GM12878 (cell line): ENCODE results near the gene RPL3. TPM values are rescaled to one million over a fixed set of nuclear protein-coding genes. Genes with fewer than 3 reads are reported as not detected.

Source experiments
- ATAC-seq: fragments of 200-7000 bp; cut with Tn5 transposase; 3 replicates; pipeline ENCODE4 v1.9.1; 2020; ENCODE audit warnings: mild to moderate bottlenecking, moderate library complexity
- BruUV-seq: library from RNA; stranded (reverse); fragments of 400-500 nt; replicated peaks from 2 replicates; lab custom pipeline; 2021; lab: Mats Ljungman, UMichigan
- CTCF ChIA-PET: fragments of 300-600 bp; sonication (Branson Sonifier 250); formaldehyde crosslinking; extraction: SDS; loops from one replicate; lab custom pipeline; 2021; ENCODE audit warnings: inconsistent platforms; lab: Yijun Ruan, JAX
- POLR2A ChIA-PET: fragments of 350-600 bp; formaldehyde crosslinking; extraction: SDS; loops from one replicate; lab custom pipeline; 2021; ENCODE audit warnings: inconsistent platforms; lab: Charles Lee
- RAD21 ChIA-PET: fragments of 300-600 bp; sonication (Branson Sonifier 250); formaldehyde crosslinking; loops from one replicate; lab custom pipeline; 2023; ENCODE audit warnings: antibody characterized with exemption; ENCODE audit not compliant: unreplicated experiment; lab: Charles Lee
- SMC1A ChIA-PET: fragments of 300-600 bp; sonication (Branson Sonifier 250); formaldehyde crosslinking; loops from one replicate; lab custom pipeline; 2023; ENCODE audit not compliant: unreplicated experiment, uncharacterized antibody; lab: Charles Lee
- DNase-seq: peaks from one replicate; pipeline ENCODE4 v3.0.0-alpha.2; 2011; ENCODE audit warnings: low read depth, low spot score
- FAIRE-seq: peaks from 3 replicates; lab custom pipeline; 2011; peaks lifted over from hg19 to GRCh38; lab: Jason Lieb, UNC
- H2AFZ ChIP-seq: 2 replicates; pipeline ENCODE4 v1.6.0; 2011; ENCODE audit warnings: low read depth, low read length, control low read depth; ENCODE audit not compliant: control insufficient read depth
- H3K27ac ChIP-seq: 2 replicates; pipeline ENCODE4 v1.5.1; 2011; ENCODE audit warnings: control low read depth; ENCODE audit not compliant: control insufficient read depth, insufficient read depth
- H3K27me3 ChIP-seq, 2 experiments: replicated peaks in 1 of 2; 2 replicates each; pipeline versions ENCODE4 v1.6.0 to v1.6.1; 2011; ENCODE audit warnings: low read length in 1 of 2; ENCODE audit not compliant: control insufficient read depth in 2 of 2, insufficient read depth in 2 of 2
- H3K36me3 ChIP-seq, 2 experiments: 2 replicates each; pipeline ENCODE4 v1.5.1; 2011; ENCODE audit warnings: low read length in 1 of 2; ENCODE audit not compliant: control insufficient read depth in 2 of 2, insufficient read depth in 2 of 2
- H3K4me1 ChIP-seq: 2 replicates; pipeline ENCODE4 v1.6.1; 2011; ENCODE audit warnings: mild to moderate bottlenecking, low read length, moderate library complexity, mixed read lengths; ENCODE audit not compliant: control insufficient read depth, insufficient read depth
- H3K4me2 ChIP-seq: 2 replicates; pipeline ENCODE4 v1.6.0; 2011; ENCODE audit warnings: control low read depth; ENCODE audit not compliant: control insufficient read depth, insufficient read depth
- H3K4me3 ChIP-seq: fragments of 200-600 bp; sonication (generic); 2 replicates; pipeline ENCODE4 v1.5.1; 2016
- H3K79me2 ChIP-seq: 2 replicates; pipeline ENCODE4 v1.6.0; 2011; ENCODE audit warnings: low read length; ENCODE audit not compliant: control insufficient read depth, insufficient read depth
- H3K9ac ChIP-seq: 2 replicates; pipeline ENCODE4 v1.8.0; 2011; ENCODE audit warnings: low read length, control low read depth, mixed read lengths; ENCODE audit not compliant: control insufficient read depth, insufficient read depth
- H3K9me3 ChIP-seq: replicated peaks from 3 replicates; pipeline ENCODE4 v1.5.1; 2011; ENCODE audit warnings: mild to moderate bottlenecking, low read length; ENCODE audit not compliant: control insufficient read depth, insufficient read depth
- H4K20me1 ChIP-seq: 2 replicates; pipeline ENCODE4 v1.6.0; 2011; ENCODE audit not compliant: control insufficient read depth, insufficient read depth
- EP300 ChIP-seq, 2 experiments: fragments of 150-350 bp in 1 of 2; IDR thresholded peaks; 2 replicates each; pipeline ENCODE4 v1.6.1; 2011 to 2012; ENCODE audit warnings: low read depth in 2 of 2, low read length in 2 of 2, borderline replicate concordance in 1 of 2, improper control_type of control experiment in 1 of 2, inconsistent platforms in 1 of 2; ENCODE audit not compliant: control insufficient read depth in 1 of 2
- FOXK2 ChIP-seq: fragments of 450-650 bp; IDR thresholded peaks from 2 replicates; pipeline ENCODE4 v1.6.1; 2017; ENCODE audit warnings: mild to moderate bottlenecking, moderate library complexity
- KAT2A ChIP-seq: conservative IDR thresholded peaks from 2 replicates; pipeline ENCODE4 v1.6.1; 2011; ENCODE audit warnings: low read depth, low read length; ENCODE audit not compliant: control insufficient read depth
- KLF5 ChIP-seq: fragments of 450-650 bp; IDR thresholded peaks from 2 replicates; pipeline ENCODE4 v1.6.1; 2014; ENCODE audit warnings: mild to moderate bottlenecking; ENCODE audit not compliant: partially characterized antibody
- RB1 ChIP-seq: fragments of 450-650 bp; formaldehyde crosslinking; IDR thresholded peaks from 2 replicates; pipeline ENCODE4 v1.6.1; 2017; ENCODE audit warnings: mild to moderate bottlenecking, borderline replicate concordance
- RCOR1 ChIP-seq: conservative IDR thresholded peaks from 2 replicates; pipeline ENCODE4 v1.6.1; 2012; ENCODE audit warnings: low read depth, low read length, improper control_type of control experiment
- RELA ChIP-seq: fragments of 450-650 bp; IDR thresholded peaks from 2 replicates; pipeline ENCODE4 v1.8.0; 2014; ENCODE audit warnings: borderline replicate concordance; ENCODE audit not compliant: partially characterized antibody
- SMAD5 ChIP-seq: IDR thresholded peaks from 2 replicates; pipeline ENCODE4 v1.6.1; 2016; ENCODE audit warnings: antibody characterized with exemption, low read depth
- SRF ChIP-seq, 2 experiments: IDR thresholded peaks; 2 replicates each; pipeline ENCODE4 v1.6.1; 2011; ENCODE audit warnings: low read depth in 2 of 2, low read length in 2 of 2, mild to moderate bottlenecking in 1 of 2, moderate library complexity in 1 of 2
- WRNIP1 ChIP-seq: IDR thresholded peaks from 2 replicates; pipeline ENCODE4 v1.6.1; 2011; ENCODE audit warnings: low read depth, low read length, improper control_type of control experiment, borderline replicate concordance
- ZNF622 ChIP-seq: fragments of 450-650 bp; IDR thresholded peaks from 2 replicates; pipeline ENCODE4 v1.6.1; 2017; ENCODE audit warnings: mild to moderate bottlenecking, inconsistent platforms
- WGBS: methylation state at CpG from one replicate; pipeline ENCODE4 v1.1.6; 2016; ENCODE audit warnings: low lambda C conversion rate; ENCODE audit not compliant: insufficient replicate concordance, insufficient coverage; ENCODE audit errors: missing lambda C conversion rate; 5-methylcytosine and 5-hydroxymethylcytosine counted together
- in situ Hi-C: fragments of 300-500 bp; cut with MboI; formaldehyde crosslinking; loops from 9 replicates; pipeline ENCODE4 v1.14.3; 2018; ENCODE audit warnings: mixed read lengths
- intact Hi-C: fragments of 100-400 bp; cut with micrococcal nuclease; formaldehyde crosslinking; loops from one replicate; pipeline ENCODE4 v1.14.2; 2022; ENCODE audit not compliant: unreplicated experiment
- polyA plus RNA-seq, 11 experiments: library from polyadenylated mRNA; depleted of rRNA in 4 of 11; unstranded in 6 of 11; stranded (reverse) in 5 of 11; fragments of >200 nt; fragmentation: Nextera tagmentation in 4 of 11; fragmentation: Illumina TruSeq in 1 of 11; extraction: Ambion mirVana in 4 of 11; extraction: Trizol in 1 of 11; gene quantifications; 1 replicate in 1 of 11; 2 replicates in 10 of 11; pipeline versions ENCODE4 v1.2.1 to v1.2.3, GENCODE V29; 2011 to 2016; ENCODE audit warnings: inconsistent platforms in 2 of 11, missing spikeins in 2 of 11, low read depth in 1 of 11
- total RNA-seq, 4 experiments: library from RNA; depleted of rRNA in 3 of 4; stranded (reverse); fragments of >200 nt in 3 of 4; fragmentation: Illumina TruSeq in 1 of 4; extraction: Trizol in 1 of 4; gene quantifications; 2 replicates each; pipeline versions ENCODE4 v1.2.1 to v1.2.3, GENCODE V29; 2013 to 2021

Gene RPL3
- total and polyA plus RNA-seq, 10 of the 15 experiments (the other 5 are each of a cell fraction or from before 2014, with no cell fraction given): 1,534 to 6,791 (median 3,992) TPM

- no peak overlapping the region for H3K4me2 ChIP-seq
- no peak for TF ChIP-seq KAT2A
- in situ Hi-C loops: no loop called here
- no peaks in the 10 kb centered on the region for H4K20me1 ChIP-seq
- H3K27me3 ChIP-seq: no peaks in the 10 kb centered on the region
- DNase-seq (no peak), FAIRE-seq (no peak), ATAC-seq (no peak)
- ChIA-PET RAD21 (interaction anchor here (0.6 to 1.4 kb wide), 2 partner anchors 14 to 50 kb away, joined by 3 to 4 read pairs; no protein-coding TSS in a partner anchor), POLR2A (no interaction called here), CTCF (interaction anchor here (0.8 to 1.2 kb wide), 3 partner anchors 18 to 99 kb away, joined by 3 to 4 read pairs (median 3); no protein-coding TSS in a partner anchor), SMC1A (interaction anchor here (1.1 kb wide), 1 partner anchor 18 kb away, joined by 3 read pairs; no protein-coding TSS in a partner anchor)
- peaks cover 34% of the 10 kb centered on the region for H3K4me1 ChIP-seq
- H3K36me3 ChIP-seq: no peaks in the 10 kb centered on the region
- no peaks in the 10 kb centered on the region for H3K9me3 ChIP-seq
- BruUV-seq: no TSS peak
- H3K79me2 ChIP-seq: no peaks in the 10 kb centered on the region
- intact Hi-C loops: no loop called here
- 64% methylated on average over 11 of the region's 11 CpGs for WGBS
- H3K9ac ChIP-seq: no peak overlapping the region
- H3K27ac ChIP-seq: no peak overlapping the region
- no peak overlapping the region for H3K4me3 ChIP-seq
- H2AFZ ChIP-seq: no peak overlapping the region
These were observed 50.2 kb downstream of the RPL3 start for GRCh38 chr22:39269095-39269790.

GRCh38 chr22:39268645-39269044 is 50.8 kb downstream of the RPL3 start:
- H3K79me2 ChIP-seq: no peaks in the 10 kb centered on the region
- no peak overlapping the region for H3K4me3 ChIP-seq
- ChIA-PET RAD21 (interaction anchor here (1.4 kb wide), 1 partner anchor 13 kb away, joined by 4 read pairs; no protein-coding TSS in a partner anchor), POLR2A (interaction anchor here (0.7 kb wide), 1 partner anchor 90 kb away, joined by 3 read pairs; no protein-coding TSS in a partner anchor), CTCF (interaction anchor here (0.8 to 1.2 kb wide), 2 partner anchors 19 to 98 kb away, joined by 3 to 4 read pairs; no protein-coding TSS in a partner anchor), SMC1A (interaction anchor here (1.1 kb wide), 1 partner anchor 19 kb away, joined by 3 read pairs; no protein-coding TSS in a partner anchor)
- no peak overlapping the region for H3K27ac ChIP-seq
- H3K9me3 ChIP-seq: no peaks in the 10 kb centered on the region
- no peaks in the 10 kb centered on the region for H3K36me3 ChIP-seq
- H3K27me3 ChIP-seq: no peaks in the 10 kb centered on the region
- H3K9ac ChIP-seq: no peak overlapping the region
- TF ChIP-seq RCOR1: no peak
- no peak for TF ChIP-seq RELA
- no peak for TF ChIP-seq EP300 (IDR thresholded peaks at IDR 0.05; ENCODE audit: borderline replicate concordance in 1 of 2, control insufficient read depth in 1 of 2, low read depth in 2 of 2, low read length in 2 of 2)
- no peak for TF ChIP-seq SMAD5
- no peak for TF ChIP-seq FOXK2
- no peak for TF ChIP-seq SRF (IDR thresholded peaks at IDR 0.05; ENCODE audit: low read depth in 2 of 2, low read length in 2 of 2)
- TF ChIP-seq WRNIP1: no peak
- no peak for TF ChIP-seq ZNF622
- TF ChIP-seq RB1: no peak
- TF ChIP-seq KAT2A: no peak
- no peak for TF ChIP-seq KLF5
- no peak for DNase-seq
- intact Hi-C loops (no loop called here), in situ Hi-C loops (no loop called here)
- no peak for ATAC-seq
- no peak for FAIRE-seq
- no peak overlapping the region for H3K4me2 ChIP-seq
- H3K4me1 ChIP-seq: peaks cover 37% of the 10 kb centered on the region
- BruUV-seq: no TSS peak
- no peaks in the 10 kb centered on the region for H4K20me1 ChIP-seq
- 79% methylated on average over 7 of the region's 7 CpGs for WGBS
- no peak overlapping the region for H2AFZ ChIP-seq
